HTERT RPE-1 (cell line): Measurements from ENCODE around the gene TMEM72.

Experiments
- in situ Hi-C: fragments of 300-500 bp; cut with MboI; formaldehyde crosslinking; loops from 4 replicates; pipeline ENCODE4 v1.14.3; 2020; ENCODE audit warnings: low sequenced_read_pairs

TMEM72 gene

DNA sequence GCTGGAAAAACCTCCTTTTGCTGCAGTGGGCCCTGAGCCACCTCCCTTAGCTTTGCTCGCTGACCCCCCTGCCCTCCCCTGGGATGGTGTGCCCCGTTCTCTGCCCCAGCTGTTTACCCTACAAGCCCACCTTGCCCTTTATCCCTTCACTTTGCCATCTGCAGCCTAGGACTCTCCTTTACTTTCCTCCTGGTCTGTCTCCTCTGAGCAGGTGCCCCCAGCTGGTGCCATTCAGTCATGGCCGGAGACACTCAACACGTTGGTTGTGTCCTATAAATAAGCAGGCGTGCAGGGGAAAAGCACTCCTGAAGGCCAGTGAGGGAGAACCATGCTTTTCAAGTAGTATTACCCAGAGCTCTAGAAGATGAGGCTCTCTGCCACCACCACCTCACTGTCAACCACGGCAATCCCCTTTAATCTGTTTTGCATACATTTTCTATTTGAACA is 54.5 kb downstream of the TMEM72 start:
- in situ Hi-C loops, result no loop called here

DNA sequence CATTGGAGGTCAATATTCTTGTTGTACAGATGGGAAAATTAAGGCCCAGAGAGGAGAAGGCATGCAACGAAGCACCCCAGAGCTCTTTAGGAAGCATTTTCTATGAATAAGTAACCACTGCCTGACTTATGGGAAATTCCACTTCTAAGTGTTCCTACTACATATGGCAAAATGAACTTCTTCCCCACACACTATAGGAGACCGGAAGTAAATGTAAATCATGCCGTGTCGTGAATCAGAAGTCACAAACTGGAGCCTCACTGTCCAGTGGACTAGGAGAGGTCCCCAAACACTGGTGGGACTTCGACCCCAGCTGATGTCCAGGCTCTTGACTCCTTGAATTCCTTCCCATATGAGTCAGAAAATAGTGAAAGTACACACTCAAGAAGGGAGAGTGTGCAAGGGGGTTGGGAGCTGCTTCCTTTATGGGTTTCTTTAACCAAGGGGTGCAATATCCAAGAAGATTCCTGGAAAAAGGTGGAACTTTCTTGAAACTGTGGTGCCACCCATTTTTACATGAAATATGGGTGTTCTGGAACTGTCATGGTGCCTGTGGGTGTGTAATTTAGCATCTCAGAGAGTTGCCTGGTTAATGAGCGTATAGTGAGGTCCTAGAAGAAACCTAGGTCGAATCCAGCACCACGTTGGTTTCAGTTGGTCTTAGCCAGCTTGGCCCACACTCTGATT is 55.1 kb downstream of the TMEM72 start:
- in situ Hi-C loops, result no loop called here

DNA sequence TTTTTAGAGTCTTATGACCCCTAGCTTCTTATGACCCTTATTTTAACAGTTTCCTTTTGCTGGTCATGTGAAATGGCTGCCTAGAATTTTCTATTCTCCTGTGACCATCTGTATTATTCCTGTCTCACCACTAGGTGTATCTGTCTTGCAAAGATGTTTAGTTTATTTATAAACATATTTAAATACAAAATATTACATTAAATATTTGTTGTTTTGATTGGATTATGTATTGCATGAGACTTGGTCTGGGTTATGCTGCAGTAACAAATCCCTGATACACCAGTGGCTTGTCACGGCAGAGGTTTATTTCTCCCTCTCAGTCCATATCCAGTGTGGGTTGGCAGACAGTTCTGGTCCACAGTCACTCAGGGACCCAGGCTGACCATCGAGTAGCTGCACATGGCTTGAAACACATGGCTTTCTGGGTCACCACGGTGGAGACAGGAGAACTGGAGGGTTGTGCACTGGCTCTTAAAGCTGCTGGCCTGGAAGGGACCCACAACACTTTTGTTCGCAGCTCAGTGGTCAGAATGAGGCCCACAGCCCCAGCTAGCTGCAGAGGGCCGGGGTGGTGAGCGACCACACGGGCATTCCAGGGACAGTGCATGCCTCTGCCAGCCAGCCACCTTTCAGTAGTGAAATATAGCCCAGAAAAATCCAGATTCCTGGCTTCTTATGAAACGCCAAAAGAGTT is 55.8 kb downstream of the TMEM72 start:
- in situ Hi-C loops, result no loop called here

DNA sequence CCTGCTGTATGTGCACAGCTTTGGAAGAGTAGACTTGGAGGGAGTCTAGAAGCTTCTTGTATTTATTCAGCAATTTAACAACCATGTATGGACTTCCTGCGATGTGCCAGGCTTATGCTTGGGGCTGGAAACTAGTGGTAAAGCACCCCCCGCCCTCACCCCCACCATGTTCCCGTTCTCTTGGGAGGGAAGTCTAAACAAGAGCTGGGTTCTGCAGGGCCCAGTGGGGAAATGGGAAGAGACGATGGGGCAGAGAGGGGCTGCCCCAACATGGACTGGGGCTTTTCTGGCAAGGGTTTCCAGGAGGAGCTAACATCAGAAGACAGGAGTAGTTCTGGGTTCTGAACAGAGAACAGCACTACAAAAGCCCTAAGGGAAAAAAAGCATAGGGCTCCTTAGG is 56.5 kb downstream of the TMEM72 start:
- in situ Hi-C loops, result no loop called here

DNA sequence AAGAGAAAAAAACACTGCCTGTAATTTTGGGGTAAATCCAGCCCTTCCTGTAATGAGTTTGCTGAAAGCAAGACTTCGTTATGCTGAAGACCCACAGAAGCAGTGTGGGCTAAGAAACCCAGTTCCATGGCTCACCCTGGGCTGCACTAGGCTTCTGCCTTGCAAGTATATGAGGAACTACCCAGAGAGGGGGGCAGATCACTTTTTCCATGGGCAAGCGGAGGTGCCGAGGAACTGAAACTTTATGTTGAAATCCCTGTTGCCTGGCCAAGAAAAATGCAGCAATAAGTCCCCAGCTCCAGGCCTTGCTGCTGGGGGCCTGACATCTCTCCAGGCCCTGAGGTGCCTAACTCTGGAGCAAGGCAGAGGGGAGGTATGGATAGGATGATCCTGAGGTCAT is 57.0 kb downstream of the TMEM72 start:
- in situ Hi-C loops, result no loop called here

DNA sequence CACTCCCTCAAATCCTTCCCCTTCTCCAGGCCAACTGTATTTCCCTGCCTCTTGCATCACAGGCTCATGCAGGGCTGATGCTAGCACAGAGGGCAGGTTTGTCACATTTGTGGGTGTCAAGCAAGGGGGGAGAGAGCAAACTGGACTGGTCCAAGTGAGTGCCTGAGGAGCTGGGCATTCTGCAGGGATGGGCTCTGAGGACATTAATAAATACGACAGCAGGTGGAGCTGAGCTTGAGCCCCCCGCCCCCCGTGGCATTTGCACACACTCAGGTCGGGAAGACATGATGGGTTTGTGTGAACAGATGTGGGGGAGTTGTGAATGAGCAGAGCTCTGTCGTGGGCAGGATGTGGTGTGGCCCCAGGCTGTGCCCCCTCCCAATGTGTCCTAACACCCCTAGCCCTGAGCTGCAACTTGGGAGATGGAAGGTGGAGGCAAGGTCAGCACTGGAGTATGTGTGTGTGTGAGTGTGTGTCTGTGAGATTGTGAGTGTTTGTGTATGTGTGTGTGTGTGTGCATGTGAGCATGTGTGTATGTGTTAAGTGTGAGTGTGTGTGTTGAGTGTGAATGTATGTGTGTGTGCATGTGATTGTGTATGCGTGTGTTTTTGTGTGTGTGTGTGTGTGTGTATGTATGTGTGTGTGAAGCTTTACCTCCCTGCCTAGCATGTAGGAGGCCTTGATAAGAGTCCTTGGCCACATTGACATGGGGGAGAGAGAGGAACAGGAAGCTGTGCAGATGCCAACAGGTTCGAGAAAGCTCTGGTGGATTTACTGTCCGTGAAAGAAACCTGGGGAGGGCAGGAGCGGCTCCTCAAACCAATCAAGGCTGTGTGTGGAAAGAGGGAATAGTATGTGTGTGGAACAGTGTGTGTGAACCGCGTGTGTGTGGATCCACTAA is 57.6 kb downstream of the TMEM72 start:
- in situ Hi-C loops, result no loop called here

DNA sequence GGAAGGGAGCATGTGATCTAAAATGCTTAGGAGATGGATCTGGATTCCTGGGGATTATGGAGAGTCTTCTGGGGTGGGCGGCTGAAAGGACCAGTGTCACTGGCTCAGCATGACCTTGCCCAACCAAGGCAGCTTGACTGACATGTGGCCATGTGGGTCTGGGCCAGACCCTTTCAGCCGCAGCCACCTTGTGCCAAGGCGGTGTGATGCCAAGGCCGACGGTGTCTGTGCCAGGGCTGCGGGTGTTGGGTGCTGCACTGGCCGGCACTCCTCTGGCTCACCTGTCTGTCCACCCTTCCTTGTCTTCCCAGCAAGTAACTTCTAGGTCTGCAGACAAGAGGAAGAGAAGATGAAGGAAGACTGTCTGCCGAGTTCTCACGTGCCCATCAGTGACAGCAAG is 58.7 kb downstream of the TMEM72 start:
- in situ Hi-C loops, result no loop called here

DNA sequence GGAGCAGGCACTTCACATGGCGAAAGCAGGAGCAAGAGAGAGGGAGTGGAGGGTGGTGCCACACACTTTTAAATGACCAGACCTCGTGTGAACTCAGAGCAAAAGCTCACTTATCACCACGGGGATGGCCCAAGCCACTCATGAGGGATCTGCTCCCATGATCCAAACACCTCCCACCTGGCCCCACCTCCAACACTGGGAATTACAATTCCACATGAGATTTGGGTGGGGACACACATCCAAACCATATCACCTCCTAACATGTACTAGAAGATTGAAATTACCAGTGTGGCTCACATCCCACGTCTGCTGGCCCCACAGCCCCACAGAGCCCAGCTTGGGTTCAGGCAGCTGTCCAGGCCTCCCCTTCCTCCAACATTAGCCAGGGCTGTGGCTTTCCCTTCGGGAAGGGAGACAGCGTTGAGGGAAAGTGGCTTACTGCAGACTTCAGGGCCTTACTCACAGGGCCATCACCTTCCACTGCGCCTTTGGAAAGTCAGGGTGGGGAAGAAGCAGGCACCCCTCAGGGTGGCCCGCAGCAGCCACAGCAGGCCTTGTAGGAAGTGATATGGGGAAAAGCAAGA is 59.8 kb downstream of the TMEM72 start:
- in situ Hi-C loops, result no loop called here

DNA sequence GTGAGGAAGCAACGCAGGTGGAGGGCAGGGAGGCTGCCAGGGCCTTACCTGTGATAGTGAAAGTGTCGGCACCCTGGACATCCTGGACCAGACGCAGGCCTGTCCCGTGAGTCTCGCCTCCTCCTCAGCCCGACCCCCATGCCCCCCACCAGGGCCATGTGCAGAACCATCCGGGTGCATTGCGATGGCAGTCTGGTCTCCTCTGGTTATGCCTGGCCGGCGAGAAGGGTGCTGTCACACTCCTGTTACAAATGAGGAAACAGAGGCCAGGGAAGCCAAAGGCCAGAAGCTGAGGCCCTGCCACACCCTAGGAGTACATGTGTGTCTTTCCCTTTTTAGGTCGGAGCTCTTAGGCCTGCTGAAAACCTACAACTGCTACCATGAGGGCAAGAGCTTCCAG is 60.3 kb downstream of the TMEM72 start:
- in situ Hi-C loops, result no loop called here

DNA sequence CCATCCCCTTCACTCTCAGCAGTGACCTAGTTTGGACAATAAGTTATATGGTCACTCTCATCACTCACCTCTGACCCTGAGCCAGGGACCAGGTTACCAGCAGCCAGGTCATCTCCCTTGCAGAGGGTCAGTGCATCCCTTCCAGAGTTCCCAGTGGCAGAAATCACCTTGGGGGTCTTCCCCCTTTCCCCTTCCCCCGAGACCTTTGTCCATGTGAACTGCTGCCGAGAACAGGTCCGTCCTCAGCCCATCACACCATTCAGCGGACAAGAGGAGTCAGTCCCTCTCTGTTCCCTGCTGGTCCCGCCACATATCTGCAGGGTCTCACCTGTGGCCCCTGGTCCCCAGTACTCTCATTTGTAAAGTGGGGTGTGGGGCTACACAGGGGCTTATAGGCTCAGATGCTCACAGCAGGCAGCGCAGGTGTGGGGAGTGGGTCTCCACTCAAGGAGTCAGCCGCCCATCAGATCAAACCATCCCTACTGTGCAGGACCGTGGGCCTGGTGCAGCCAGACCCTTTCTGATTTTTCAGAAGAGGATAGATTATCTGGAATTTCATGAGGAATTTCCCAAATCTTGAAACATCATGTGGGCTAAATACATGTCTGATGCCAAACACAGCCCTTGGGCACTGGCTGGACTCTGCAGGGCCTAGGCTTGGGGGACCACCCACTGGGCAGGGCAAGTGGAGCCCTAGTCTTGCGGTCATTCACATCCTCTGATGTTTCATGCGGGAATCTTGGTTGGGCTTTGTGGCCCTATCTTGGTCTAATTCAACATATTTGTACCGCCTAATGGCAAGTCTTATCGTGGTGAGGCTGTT is 61.0 kb downstream of the TMEM72 start:
- in situ Hi-C loops, result no loop called here

DNA sequence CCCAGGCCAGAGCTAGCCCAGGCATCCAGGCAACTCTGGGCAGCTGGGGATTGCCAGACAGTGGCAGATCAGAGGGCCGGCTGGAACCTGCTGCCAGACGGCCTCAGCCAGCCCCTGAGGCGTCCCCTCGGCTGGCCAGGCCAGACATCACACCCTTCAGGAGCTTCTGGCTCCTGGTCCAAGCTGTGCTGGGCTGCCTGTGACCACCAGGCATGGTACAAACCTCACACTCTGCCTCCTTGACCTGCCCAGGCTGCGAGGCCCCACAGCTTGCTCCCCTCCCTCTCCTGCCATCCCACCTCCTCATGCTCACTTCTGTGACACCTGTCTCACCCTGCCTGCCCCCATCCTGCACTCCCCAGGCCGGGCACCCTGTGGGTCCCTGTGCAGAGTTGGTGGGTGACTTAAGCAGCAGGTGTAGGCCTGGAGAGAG is 61.8 kb downstream of the TMEM72 start:
- in situ Hi-C loops, result no loop called here

DNA sequence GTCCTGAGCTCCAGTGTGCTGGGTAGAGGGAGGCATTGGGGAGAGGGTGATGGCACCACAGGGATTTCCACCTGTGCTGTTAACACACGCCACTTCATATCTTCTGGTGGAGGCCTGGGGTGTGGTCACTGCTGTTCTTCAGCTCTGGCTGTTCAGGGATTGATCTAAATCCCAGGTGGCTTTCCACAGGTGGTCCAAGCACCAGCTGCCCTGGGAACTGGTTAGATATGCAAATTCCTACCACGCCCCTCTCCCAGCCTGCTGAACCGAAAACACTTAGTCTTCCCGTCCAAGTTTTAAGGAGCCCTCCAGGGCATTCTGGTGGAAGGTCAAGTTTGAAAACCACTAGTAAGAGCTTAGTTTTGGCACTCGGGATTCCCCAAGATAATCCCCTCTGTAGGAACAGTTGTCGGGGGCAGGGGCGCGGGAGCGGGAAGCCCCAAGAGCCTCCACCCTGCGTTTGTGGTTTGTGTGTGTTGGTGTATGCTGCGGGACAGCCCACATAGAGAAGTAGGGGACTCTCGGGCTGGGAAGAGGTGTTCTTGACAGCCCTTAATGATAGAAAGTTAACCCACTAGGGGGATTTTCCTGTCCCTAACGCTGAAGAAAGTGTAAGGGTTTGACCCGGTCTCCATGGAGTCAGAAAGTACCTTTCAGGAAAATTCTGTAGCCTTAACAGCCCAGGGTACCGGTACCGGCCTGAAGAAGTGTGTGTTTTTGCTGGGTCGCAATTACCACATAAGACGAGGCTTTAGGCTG is 62.4 kb downstream of the TMEM72 start:
- in situ Hi-C loops, result no loop called here

DNA sequence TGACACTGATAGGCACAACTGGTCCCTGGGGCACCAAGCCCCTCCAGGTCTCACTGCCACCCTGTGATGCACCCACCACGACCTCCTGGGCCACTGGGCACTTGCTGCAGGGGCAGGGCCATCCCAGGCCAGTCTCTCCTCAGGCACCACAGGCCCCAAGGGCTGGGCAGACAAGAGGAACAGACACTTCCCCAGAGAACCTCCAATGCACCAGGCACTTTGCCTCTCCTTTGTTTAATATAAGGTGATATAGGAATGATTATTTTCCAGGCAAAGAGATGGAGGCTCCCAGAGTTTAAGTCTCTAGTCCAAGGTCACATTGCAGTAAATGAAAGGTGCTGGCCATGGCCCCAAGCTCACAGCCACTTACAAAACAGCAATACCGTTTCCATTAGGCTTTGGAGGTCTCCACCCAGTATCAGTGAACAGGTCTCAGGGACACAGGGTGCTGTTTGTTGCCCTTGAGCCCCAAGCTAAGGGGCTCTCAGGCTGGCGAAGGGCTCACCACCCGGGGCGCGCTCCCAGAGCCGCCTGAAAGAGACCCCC is 63.0 kb downstream of the TMEM72 start:
- in situ Hi-C loops, result no loop called here

DNA sequence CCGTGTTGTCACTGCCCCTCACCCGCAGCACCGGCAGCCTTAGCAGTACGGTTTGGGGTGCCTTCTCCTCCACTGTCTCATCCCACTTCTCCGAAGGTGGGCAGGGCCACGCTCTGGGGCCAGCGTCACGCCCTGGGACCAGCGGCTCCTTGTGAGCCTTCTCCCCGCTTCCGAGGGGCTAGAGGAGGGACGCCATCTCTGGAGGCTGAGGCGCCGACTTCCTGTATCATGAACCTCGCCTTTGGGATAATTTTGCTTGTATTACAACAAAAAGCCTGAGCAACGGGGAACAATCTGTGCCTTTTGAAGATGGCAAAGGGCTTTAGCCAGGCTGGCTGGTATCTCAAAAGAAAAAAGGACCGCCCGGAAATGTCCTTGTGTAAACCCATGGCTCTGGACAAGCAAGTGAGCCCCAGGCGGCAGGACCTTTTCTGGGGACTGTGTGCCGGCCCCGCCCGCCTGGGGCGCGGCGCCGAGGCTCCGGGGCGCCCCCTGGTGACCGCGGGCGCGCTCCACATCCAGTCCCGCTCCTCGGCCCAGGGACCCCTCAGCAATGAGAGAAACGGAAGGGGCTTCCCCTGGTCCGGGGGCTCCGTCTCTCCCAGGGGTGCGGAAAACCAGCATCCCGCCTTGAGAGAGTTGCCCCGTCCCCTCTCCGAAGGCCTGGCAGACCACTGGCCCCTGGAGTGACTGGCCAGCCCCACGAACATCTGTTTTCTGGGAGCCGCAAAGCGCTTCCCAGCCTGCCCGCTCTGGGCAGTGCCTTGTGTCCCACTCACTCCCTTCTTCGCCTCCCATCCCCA is 63.7 kb downstream of the TMEM72 start:
- in situ Hi-C loops, result no loop called here

DNA sequence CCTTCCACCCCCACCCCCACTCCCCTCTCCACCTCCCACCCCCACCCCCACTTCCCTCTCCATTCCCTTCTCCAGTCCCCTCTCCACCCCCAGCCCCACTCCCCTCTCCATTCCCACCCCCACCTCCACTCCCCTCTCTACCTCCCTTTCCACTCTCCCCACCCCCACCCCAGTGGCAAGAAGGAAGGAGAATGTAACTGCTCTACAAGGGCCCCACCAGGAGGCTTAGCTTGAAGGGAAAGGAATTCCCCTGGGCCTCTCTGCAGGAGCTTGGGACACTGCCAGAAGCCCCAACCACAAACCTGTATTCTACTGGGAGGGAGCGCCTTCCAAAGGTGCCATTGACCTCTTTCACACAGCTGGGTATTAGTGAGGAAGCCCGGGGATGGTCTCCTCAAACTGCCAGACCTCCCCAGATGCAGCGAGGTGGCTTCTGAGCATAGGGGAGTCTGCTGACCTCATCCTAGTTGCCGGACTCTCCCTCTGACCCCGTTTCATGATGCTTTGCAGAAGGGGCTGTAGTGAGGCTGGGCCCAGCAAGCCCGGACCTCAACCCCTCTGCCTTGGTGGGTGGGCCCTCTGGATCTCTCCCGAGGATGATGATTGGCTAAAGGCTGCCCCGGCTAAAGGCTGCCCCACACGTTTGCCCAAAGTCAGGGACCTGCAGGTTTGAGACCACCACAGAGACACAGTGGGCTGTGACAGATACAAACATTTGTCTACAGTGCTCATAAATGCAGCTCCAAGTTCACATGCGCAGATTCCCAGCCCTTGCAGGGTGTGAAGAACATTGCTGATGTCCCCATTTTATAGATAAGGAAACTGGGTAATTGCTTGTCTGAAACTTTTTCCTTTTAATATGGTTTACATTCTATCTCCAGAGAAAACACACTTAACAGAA is 64.5 kb downstream of the TMEM72 start:
- in situ Hi-C loops, result no loop called here

DNA sequence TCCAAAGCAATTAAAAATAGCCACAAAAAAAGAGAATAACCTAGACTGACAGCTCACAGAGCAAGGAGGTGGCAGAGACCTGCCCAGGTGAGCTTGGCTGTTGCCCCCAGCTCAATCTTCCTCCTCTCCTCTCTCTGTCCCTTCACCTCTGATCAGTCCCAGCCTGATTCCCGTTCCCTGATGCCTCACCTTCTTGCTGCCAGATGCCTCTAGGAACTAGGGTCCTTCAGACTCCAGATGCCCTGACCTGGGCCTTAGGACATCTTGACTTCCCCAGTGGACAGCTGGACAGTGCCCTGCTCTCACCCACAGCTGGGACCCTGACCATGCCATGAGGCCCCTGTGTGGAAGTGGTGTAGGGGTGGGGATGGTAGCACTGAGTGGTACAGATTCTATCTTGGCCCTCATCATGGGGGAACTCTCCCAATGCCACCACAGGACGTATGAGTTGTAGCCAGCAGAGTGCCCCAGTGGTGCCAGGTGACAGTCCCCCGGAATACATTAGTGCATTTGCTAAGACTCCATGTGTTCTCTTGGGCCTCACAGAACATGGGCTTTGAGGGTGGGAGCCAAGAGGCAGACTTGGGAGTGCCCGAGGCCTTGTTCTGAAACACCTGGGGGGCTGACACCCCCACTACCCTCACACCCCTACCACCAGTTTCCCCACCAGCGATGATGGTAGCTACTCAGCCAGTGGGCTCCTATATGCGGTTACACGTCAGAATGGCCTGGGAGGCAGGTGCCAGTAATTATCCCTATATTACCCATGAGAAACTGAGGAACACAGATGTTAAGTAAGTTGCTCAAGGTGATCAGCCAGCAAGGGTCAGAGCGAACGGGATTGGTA is 65.4 kb downstream of the TMEM72 start:
- in situ Hi-C loops, result no loop called here
